ENCODE data around the gene FREM3. TPM values are rescaled to one million over a fixed set of nuclear protein-coding genes. Genes with fewer than 3 reads are reported as not detected.
A peak's percentile ranks its signal among the peaks of the same experiment; 100 is the strongest.

The FREM3 gene
- polyA plus RNA-seq, 2 of the 4 experiments (the other 2 are of a cell fraction) = not detected

DNA sequence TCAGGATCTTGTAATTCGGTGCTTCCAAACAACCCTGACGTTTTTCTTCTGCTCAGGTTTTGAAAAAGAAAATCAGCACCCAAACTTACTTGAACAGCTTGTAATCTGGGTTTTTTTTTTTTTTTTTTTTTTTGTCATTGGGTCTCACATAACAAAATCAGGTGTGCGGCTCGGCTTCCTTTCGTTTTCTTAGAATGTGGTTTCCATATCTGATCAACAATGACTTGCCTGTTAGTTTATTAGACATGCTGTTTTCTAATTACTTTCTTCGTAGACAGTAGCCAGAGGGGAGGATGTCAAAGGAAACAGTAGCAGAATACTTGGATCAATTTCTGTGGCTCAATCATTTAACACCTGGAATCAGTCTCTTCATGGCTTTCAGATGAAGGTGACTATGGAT, 890 bp upstream of the FREM3 start:
- DNase-seq (ENCODE audit: low read depth in 1 of 2, low spot score in 1 of 2) (no peak), FAIRE-seq (no peak), ATAC-seq (no peak)
- no peaks in the 10 kb centered on the region for H3K4me1 ChIP-seq
- TF ChIP-seq NPAS2 (CRISPR knock-in tag; IDR thresholded peaks at IDR 0.05; ENCODE audit: borderline replicate concordance) (no peak), CBX8 (IDR thresholded peaks at IDR 0.05) (no peak), SMC3 (IDR thresholded peaks at IDR 0.05) (no peak), RAD21 (conservative IDR thresholded peaks at IDR 0.05 in 1 of 2, IDR thresholded peaks at IDR 0.05 in 1 of 2) (no peak), MYC (IDR thresholded peaks at IDR 0.05; ENCODE audit: borderline replicate concordance, low read length) (no peak), PHF8 (IDR thresholded peaks at IDR 0.05; ENCODE audit: borderline replicate concordance, low read depth) (no peak), EHF (CRISPR knock-in tag; IDR thresholded peaks at IDR 0.05) (no peak), SREBF2 (IDR thresholded peaks at IDR 0.05) (no peak), NFE2L2 (conservative IDR thresholded peaks at IDR 0.05; ENCODE audit: low read length) (no peak)
- TF ChIP-seq, protein P1, sequence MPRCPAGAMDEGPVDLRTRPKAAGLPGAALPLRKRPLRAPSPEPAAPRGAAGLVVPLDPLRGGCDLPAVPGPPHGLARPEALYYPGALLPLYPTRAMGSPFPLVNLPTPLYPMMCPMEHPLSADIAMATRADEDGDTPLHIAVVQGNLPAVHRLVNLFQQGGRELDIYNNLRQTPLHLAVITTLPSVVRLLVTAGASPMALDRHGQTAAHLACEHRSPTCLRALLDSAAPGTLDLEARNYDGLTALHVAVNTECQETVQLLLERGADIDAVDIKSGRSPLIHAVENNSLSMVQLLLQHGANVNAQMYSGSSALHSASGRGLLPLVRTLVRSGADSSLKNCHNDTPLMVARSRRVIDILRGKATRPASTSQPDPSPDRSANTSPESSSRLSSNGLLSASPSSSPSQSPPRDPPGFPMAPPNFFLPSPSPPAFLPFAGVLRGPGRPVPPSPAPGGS (IDR thresholded peaks at IDR 0.05) = no peak
- TF ChIP-seq, protein P2, sequence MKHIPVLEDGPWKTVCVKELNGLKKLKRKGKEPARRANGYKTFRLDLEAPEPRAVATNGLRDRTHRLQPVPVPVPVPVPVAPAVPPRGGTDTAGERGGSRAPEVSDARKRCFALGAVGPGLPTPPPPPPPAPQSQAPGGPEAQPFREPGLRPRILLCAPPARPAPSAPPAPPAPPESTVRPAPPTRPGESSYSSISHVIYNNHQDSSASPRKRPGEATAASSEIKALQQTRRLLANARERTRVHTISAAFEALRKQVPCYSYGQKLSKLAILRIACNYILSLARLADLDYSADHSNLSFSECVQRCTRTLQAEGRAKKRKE (CRISPR knock-in tag; IDR thresholded peaks at IDR 0.05; ENCODE audit: low read depth) = no peak
- ChIA-PET CTCF (interaction anchor here (1.2 kb wide), 1 partner anchor 142 kb away, joined by 3 read pairs; no protein-coding TSS in a partner anchor), POLR2A (interaction anchor here (0.8 kb wide), 1 partner anchor 93 kb away, joined by 6 read pairs; no protein-coding TSS in a partner anchor)
- H3K4me2 ChIP-seq = peak overlapping the region; percentile 63
- WGBS (ENCODE audit: missing lambda C conversion rate) = 3% methylated on average over 6 of the region's 6 CpGs
- H3K9me3 ChIP-seq = no peaks in the 10 kb centered on the region
- H3K27ac ChIP-seq = no peak overlapping the region
- peak overlapping the region; percentile 18; the same call in 1 of the 3 replicates for H3K4me3 ChIP-seq

DNA sequence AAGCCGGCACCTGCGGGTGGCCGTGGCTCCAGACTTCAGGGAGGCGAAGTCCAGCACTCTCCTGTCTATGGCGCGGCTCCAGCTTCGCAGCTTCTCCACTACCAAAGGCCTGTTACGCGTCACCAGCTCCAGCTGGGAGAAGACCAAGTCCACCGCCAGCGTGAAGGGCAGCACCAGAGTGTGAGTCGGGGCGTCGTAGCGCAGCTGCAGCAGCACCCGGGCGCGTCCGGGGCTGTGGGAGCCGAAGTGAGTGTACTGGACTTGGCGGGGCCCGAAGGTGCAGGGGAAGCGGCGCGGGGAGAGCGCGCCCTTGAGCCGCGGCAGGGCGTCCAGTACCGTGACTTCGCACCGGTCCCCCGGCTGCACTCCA, 444 bp downstream of the FREM3 start:
- Histone ChIP-seq H3K27ac (no peak overlapping the region), H3K4me3 (no peak overlapping the region), H3K4me2 (no peak overlapping the region), H3K9me3 (no peaks in the 10 kb centered on the region), H3K4me1 (no peaks in the 10 kb centered on the region)
- FAIRE-seq (no peak), DNase-seq (ENCODE audit: low read depth in 1 of 2, low spot score in 1 of 2) (no peak), ATAC-seq (peak in 1 of 2 experiments; percentile 48; a peak in 3 of 6 replicates)
- 21% methylated on average over 18 of the region's 34 CpGs for WGBS (ENCODE audit: missing lambda C conversion rate)
- ChIA-PET CTCF (interaction anchor here (1.2 kb wide), 1 partner anchor 141 kb away, joined by 3 read pairs; no protein-coding TSS in a partner anchor), POLR2A (no interaction called here)
- TF ChIP-seq, protein P2 (CRISPR knock-in tag; IDR thresholded peaks at IDR 0.05; ENCODE audit: low read depth) = no peak
- TF ChIP-seq, protein P3, sequence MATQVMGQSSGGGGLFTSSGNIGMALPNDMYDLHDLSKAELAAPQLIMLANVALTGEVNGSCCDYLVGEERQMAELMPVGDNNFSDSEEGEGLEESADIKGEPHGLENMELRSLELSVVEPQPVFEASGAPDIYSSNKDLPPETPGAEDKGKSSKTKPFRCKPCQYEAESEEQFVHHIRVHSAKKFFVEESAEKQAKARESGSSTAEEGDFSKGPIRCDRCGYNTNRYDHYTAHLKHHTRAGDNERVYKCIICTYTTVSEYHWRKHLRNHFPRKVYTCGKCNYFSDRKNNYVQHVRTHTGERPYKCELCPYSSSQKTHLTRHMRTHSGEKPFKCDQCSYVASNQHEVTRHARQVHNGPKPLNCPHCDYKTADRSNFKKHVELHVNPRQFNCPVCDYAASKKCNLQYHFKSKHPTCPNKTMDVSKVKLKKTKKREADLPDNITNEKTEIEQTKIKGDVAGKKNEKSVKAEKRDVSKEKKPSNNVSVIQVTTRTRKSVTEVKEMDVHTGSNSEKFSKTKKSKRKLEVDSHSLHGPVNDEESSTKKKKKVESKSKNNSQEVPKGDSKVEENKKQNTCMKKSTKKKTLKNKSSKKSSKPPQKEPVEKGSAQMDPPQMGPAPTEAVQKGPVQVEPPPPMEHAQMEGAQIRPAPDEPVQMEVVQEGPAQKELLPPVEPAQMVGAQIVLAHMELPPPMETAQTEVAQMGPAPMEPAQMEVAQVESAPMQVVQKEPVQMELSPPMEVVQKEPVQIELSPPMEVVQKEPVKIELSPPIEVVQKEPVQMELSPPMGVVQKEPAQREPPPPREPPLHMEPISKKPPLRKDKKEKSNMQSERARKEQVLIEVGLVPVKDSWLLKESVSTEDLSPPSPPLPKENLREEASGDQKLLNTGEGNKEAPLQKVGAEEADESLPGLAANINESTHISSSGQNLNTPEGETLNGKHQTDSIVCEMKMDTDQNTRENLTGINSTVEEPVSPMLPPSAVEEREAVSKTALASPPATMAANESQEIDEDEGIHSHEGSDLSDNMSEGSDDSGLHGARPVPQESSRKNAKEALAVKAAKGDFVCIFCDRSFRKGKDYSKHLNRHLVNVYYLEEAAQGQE (IDR thresholded peaks at IDR 0.05) = no peak
- TF ChIP-seq POLR2A (IDR thresholded peaks at IDR 0.05; ENCODE audit: low read length) (no peak), CHD2 (IDR thresholded peaks at IDR 0.05; ENCODE audit: low read length, partially characterized antibody) (no peak), ZFP36 (IDR thresholded peaks at IDR 0.05; ENCODE audit: borderline replicate concordance, partially characterized antibody) (no peak), BHLHE40 (IDR thresholded peaks at IDR 0.05; ENCODE audit: low read depth, low read length) (no peak), HOXA7 (CRISPR knock-in tag; IDR thresholded peaks at IDR 0.05) (no peak), CBX2 (IDR thresholded peaks at IDR 0.05; ENCODE audit: borderline replicate concordance, low read depth) (no peak), MYC (IDR thresholded peaks at IDR 0.05; ENCODE audit: borderline replicate concordance, low read length) (no peak), MAZ (IDR thresholded peaks at IDR 0.05; ENCODE audit: borderline replicate concordance, low read depth, low read length) (no peak), NR3C1 (IDR thresholded peaks at IDR 0.05) (no peak)
- TF ChIP-seq, protein P4, sequence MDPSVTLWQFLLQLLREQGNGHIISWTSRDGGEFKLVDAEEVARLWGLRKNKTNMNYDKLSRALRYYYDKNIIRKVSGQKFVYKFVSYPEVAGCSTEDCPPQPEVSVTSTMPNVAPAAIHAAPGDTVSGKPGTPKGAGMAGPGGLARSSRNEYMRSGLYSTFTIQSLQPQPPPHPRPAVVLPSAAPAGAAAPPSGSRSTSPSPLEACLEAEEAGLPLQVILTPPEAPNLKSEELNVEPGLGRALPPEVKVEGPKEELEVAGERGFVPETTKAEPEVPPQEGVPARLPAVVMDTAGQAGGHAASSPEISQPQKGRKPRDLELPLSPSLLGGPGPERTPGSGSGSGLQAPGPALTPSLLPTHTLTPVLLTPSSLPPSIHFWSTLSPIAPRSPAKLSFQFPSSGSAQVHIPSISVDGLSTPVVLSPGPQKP (IDR thresholded peaks at IDR 0.05; ENCODE audit: low read depth, low read length) = no peak
